ENCODE results near the gene CPNE4.

The CPNE4 gene

GRCh38 chr3:131868203-131868602, 166.6 kb downstream of the CPNE4 start:
- DNase-seq = no peak

GRCh38 chr3:131856171-131856570, 178.6 kb downstream of the CPNE4 start:
- DNase-seq = no peak

GRCh38 chr3:131850223-131850622, 184.6 kb downstream of the CPNE4 start:
- DNase-seq = no peak

GRCh38 chr3:131849616-131850015, 185.2 kb downstream of the CPNE4 start:
- no peak for DNase-seq

GRCh38 chr3:131847966-131848510, 186.8 kb downstream of the CPNE4 start:
- DNase-seq = no peak

GRCh38 chr3:131846296-131846924, 188.4 kb downstream of the CPNE4 start:
- DNase-seq = no peak

- no peak for DNase-seq
These were observed 191.6 kb downstream of the CPNE4 start for GRCh38 chr3:131843174-131843573.

- DNase-seq = no peak
These were observed 194.5 kb downstream of the CPNE4 start for GRCh38 chr3:131840156-131840797.

GRCh38 chr3:131835906-131836305, 198.9 kb downstream of the CPNE4 start:
- no peak for DNase-seq

GRCh38 chr3:131831608-131832007, 203.2 kb downstream of the CPNE4 start:
- DNase-seq = no peak

GRCh38 chr3:131821191-131821762, 213.5 kb downstream of the CPNE4 start:
- DNase-seq = no peak

- DNase-seq = no peak
These were observed 215.3 kb downstream of the CPNE4 start for GRCh38 chr3:131819381-131820055.

GRCh38 chr3:131812433-131812832, 222.4 kb downstream of the CPNE4 start:
- no peak for DNase-seq

GRCh38 chr3:131811481-131811880, 223.3 kb downstream of the CPNE4 start:
- DNase-seq = no peak

- no peak for DNase-seq
These were observed 227.0 kb downstream of the CPNE4 start for GRCh38 chr3:131807822-131808221.

- no peak for DNase-seq
These were observed 228.1 kb downstream of the CPNE4 start for GRCh38 chr3:131806736-131807135.

- no peak for DNase-seq
These were observed 230.2 kb downstream of the CPNE4 start for GRCh38 chr3:131804565-131805133.

- DNase-seq = no peak
These were observed 231.7 kb downstream of the CPNE4 start for GRCh38 chr3:131803113-131803512.

- no peak for DNase-seq
These were observed 232.8 kb downstream of the CPNE4 start for GRCh38 chr3:131802029-131802428.

GRCh38 chr3:131801566-131801965, 233.2 kb downstream of the CPNE4 start:
- DNase-seq = no peak

GRCh38 chr3:131797776-131798175, 237.0 kb downstream of the CPNE4 start:
- no peak for DNase-seq

GRCh38 chr3:131796558-131797198, 238.1 kb downstream of the CPNE4 start:
- DNase-seq = no peak

GRCh38 chr3:131796111-131796510, 238.7 kb downstream of the CPNE4 start:
- no peak for DNase-seq

Measured in stimulated activated CD8-positive, alpha-beta memory T cell treated with anti-CD3 and anti-CD28 coated beads, Interleukin-4, amount 100 ng/mL, for 48 hours (primary cell).